Mesothelial cell of epicardium (in vitro differentiated cells): ENCODE results near the gene HUS1B. TPM values are rescaled to one million over a fixed set of nuclear protein-coding genes. Genes with fewer than 3 reads are reported as not detected.

Experiments
- DNase-seq, 2 experiments: peaks; one replicate each; pipeline ENCODE4 v3.0.0; 2021; ENCODE audit warnings: low spot score in 2 of 2; ENCODE audit not compliant: unreplicated experiment in 2 of 2
- H3K27ac Mint-ChIP-seq: 2 replicates; pipeline ENCODE4 v1.8.0; 2021; ENCODE audit warnings: mixed read lengths
- H3K27me3 Mint-ChIP-seq: 2 replicates; pipeline ENCODE4 v1.8.0; 2021; ENCODE audit warnings: low read depth, mixed read lengths
- H3K36me3 Mint-ChIP-seq: 2 replicates; pipeline ENCODE4 v1.8.0; 2021; ENCODE audit warnings: mixed read lengths
- H3K4me1 Mint-ChIP-seq: 2 replicates; pipeline ENCODE4 v1.8.0; 2021; ENCODE audit warnings: mixed read lengths
- H3K4me3 Mint-ChIP-seq: 2 replicates; pipeline ENCODE4 v1.8.0; 2021; ENCODE audit warnings: mild to moderate bottlenecking, moderate library complexity, mixed read lengths
- H3K9me3 Mint-ChIP-seq: 2 replicates; pipeline ENCODE4 v1.8.0; 2021; ENCODE audit warnings: mixed read lengths
- total RNA-seq: library from RNA; stranded (reverse); gene quantifications from 3 replicates; pipeline ENCODE4 v1.2.1, GENCODE V29; 2021
- TF ChIP-seq, protein P1 (sequence below): fragments of 200-600 bp; sonication (generic); IDR thresholded peaks from one replicate; pipeline ENCODE4 v1.5.0; 2021; ENCODE audit warnings: antibody characterized with exemption; ENCODE audit not compliant: unreplicated experiment

HUS1B gene
- total RNA-seq, 1 donor from 2014 or later: 1.3 TPM

DNA sequence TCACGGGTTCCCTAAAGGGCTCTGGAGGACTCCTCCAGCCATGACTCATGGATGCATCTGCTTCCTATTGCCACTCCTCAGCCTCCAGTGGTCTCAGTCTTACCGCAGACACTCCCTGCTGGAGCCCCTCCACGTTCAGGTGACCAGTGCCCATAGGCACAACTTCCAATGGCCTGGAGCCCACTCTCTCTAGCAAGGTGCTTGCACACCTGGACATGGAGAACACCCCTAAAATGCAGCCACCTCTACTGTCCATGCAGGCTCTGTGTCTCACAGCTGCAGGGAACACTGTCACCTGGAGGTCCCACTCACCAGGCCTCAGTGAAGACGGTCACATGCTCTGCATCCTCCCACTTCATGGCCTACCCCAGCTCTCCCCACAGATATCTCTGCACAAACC is 36.0 kb downstream of the HUS1B start:
- H3K9me3 Mint-ChIP-seq: no peaks in the 10 kb centered on the region
- peaks cover 5% of the 10 kb centered on the region for H3K4me1 Mint-ChIP-seq
- no peaks in the 10 kb centered on the region for H3K27me3 Mint-ChIP-seq
- H3K4me3 Mint-ChIP-seq: no peak overlapping the region
- no peak for DNase-seq
- TF ChIP-seq, protein P1, sequence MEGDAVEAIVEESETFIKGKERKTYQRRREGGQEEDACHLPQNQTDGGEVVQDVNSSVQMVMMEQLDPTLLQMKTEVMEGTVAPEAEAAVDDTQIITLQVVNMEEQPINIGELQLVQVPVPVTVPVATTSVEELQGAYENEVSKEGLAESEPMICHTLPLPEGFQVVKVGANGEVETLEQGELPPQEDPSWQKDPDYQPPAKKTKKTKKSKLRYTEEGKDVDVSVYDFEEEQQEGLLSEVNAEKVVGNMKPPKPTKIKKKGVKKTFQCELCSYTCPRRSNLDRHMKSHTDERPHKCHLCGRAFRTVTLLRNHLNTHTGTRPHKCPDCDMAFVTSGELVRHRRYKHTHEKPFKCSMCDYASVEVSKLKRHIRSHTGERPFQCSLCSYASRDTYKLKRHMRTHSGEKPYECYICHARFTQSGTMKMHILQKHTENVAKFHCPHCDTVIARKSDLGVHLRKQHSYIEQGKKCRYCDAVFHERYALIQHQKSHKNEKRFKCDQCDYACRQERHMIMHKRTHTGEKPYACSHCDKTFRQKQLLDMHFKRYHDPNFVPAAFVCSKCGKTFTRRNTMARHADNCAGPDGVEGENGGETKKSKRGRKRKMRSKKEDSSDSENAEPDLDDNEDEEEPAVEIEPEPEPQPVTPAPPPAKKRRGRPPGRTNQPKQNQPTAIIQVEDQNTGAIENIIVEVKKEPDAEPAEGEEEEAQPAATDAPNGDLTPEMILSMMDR: no peak
- H3K36me3 Mint-ChIP-seq: peaks cover 12% of the 10 kb centered on the region
- H3K27ac Mint-ChIP-seq: no peak overlapping the region

DNA sequence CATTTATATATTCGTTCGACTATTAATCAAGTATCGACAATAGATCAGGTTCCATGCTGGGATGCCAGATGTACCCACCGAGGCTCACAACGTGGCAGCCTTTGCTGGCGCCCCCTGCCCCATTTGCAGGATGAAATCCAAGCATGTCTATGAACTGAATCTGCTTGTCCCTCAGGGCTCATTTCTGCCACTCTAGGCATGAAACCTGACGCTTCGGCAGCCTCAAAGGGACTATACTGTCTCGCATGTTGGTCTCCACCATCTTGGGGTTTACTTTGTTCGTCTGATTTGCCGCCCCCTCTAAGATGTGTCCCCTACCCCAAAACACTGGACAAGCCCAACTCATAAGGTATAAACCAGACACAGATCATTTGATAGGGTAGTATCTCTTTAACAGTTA is 36.7 kb downstream of the HUS1B start:
- H3K4me1 Mint-ChIP-seq: no peaks in the 10 kb centered on the region
- H3K27ac Mint-ChIP-seq: no peak overlapping the region
- no peaks in the 10 kb centered on the region for H3K27me3 Mint-ChIP-seq
- TF ChIP-seq, protein P1: no peak
- H3K36me3 Mint-ChIP-seq: peaks cover 15% of the 10 kb centered on the region
- no peaks in the 10 kb centered on the region for H3K9me3 Mint-ChIP-seq
- H3K4me3 Mint-ChIP-seq: no peak overlapping the region
- DNase-seq: no peak

DNA sequence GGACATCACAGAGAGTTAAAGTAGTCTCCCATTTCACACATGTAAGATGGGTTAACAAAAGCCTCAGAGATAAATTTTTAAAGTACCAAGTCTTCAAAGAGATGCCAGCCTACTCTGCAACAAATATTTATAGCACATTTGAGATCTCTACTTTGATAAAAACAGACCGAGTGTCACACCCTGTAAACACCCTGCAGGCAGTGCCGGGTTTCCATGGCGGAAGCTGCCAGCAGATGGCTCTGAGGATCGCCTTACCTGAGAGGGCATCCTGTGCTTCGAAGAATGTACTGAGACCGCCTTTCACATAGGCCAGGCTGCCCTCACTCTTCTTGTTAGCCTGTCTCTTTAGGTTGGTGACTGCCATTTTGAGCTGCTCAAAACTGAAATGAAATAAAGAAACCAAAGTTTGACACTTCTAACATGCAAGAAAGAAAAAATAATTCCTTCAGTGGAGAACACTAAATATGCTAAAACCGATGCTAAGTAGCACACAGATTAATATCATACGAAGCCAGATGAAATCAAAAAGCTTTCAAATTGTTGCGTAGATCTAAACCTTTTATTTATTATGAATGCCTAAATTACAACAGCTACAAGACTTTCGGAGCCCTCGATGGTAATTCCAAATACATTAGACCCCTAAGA is 39.3 kb downstream of the HUS1B start:
- Mint-ChIP-seq H3K27ac (no peak overlapping the region), H3K4me3 (no peak overlapping the region), H3K4me1 (no peaks in the 10 kb centered on the region), H3K9me3 (no peaks in the 10 kb centered on the region), H3K27me3 (no peaks in the 10 kb centered on the region), H3K36me3 (peaks cover 15% of the 10 kb centered on the region)
- no peak for DNase-seq
- TF ChIP-seq, protein P1: no peak

DNA sequence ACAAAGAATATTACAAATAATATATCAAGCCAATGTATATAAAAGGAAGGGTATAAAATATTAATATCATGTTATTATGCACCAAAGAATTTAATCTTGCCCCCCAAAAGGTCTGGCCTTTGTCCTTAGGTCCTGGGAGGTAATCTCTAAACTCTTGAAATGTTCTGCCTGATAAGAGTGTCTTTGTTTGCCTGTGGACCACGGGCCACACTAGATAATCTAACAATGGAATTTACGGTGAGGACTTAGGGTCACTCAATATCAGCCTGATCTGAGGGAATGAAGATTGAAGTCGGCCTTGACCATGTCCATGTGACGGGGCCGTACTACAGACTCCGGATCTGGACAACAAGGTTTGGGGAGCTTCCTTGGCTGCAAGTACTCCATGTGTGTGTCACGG is 42.9 kb downstream of the HUS1B start:
- Mint-ChIP-seq H3K36me3 (peaks cover 15% of the 10 kb centered on the region), H3K27me3 (no peaks in the 10 kb centered on the region), H3K27ac (no peak overlapping the region), H3K9me3 (no peaks in the 10 kb centered on the region), H3K4me3 (no peak overlapping the region), H3K4me1 (no peaks in the 10 kb centered on the region)
- TF ChIP-seq, protein P1: no peak
- no peak for DNase-seq

DNA sequence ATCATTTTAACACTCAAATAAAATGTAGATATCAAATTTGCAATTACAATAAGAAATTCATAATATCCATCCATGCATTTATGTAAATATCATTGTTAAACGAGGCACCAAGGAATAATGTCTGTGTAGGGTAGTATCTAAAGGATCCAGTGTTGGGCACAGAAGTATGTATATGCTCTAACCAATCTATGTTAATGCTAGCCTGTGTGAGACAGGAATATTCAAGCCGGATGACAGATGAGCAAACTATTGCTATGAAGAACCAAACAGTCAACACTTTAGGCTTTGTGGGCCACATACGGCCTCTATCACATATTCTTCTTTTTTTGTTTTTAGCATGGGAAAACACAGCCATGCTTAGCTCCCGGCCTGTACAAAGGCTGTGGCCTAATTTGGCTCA is 45.0 kb downstream of the HUS1B start:
- H3K4me1 Mint-ChIP-seq: no peaks in the 10 kb centered on the region
- H3K9me3 Mint-ChIP-seq: no peaks in the 10 kb centered on the region
- H3K27ac Mint-ChIP-seq: no peak overlapping the region
- TF ChIP-seq, protein P1: no peak
- H3K27me3 Mint-ChIP-seq: no peaks in the 10 kb centered on the region
- no peak for DNase-seq
- peaks cover 8% of the 10 kb centered on the region for H3K36me3 Mint-ChIP-seq
- no peak overlapping the region for H3K4me3 Mint-ChIP-seq

DNA sequence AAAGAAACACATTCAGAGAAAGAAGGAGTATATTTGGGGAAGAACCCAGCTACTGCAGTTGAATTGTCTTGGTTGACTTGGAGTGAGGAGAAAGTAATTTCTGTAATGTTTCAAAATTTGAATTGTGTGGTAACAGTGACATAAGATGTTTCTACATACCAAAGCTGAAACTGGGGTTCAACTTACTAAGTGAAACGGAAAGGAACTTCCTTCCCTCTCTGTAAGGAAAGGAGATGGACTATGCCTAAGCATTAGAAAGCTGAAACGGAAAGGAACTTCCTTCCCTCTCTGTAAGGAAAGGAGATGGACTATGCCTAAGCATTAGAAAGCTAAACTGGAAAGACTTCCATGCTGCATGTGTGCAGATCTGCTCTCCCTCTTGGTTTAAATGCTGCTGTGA is 46.0 kb downstream of the HUS1B start:
- no peak for DNase-seq
- Mint-ChIP-seq H3K27me3 (no peaks in the 10 kb centered on the region), H3K4me3 (no peak overlapping the region), H3K27ac (no peak overlapping the region), H3K9me3 (peaks cover 2% of the 10 kb centered on the region), H3K4me1 (no peaks in the 10 kb centered on the region), H3K36me3 (peaks cover 13% of the 10 kb centered on the region)
- TF ChIP-seq, protein P1: no peak
